GM21825 (cell line): ENCODE data around the gene CPA1.

Source experiments
- ATAC-seq: cut with Tn5 transposase; IDR thresholded peaks from one replicate; pipeline ENCODE4 v1.9.1; 2021; ENCODE audit warnings: mild to moderate bottlenecking, moderate library complexity; ENCODE audit not compliant: unreplicated experiment

CPA1 gene

GRCh38 chr7:130421684-130422083, 41.4 kb downstream of the CPA1 start:
- no peak for ATAC-seq

- no peak for ATAC-seq
Observed at GRCh38 chr7:130423501-130424037, 43.3 kb downstream of the CPA1 start.

- no peak for ATAC-seq
Observed at GRCh38 chr7:130425796-130426195, 45.5 kb downstream of the CPA1 start.

- ATAC-seq: no peak
Observed at GRCh38 chr7:130426564-130426963, 46.3 kb downstream of the CPA1 start.

GRCh38 chr7:130429019-130429418, 48.7 kb downstream of the CPA1 start:
- ATAC-seq: no peak

- ATAC-seq: no peak
Observed at GRCh38 chr7:130430115-130430514, 49.8 kb downstream of the CPA1 start.

GRCh38 chr7:130430841-130431666, 50.8 kb downstream of the CPA1 start:
- no peak for ATAC-seq

- ATAC-seq: no peak
Observed at GRCh38 chr7:130432886-130433285, 52.6 kb downstream of the CPA1 start.

- ATAC-seq: no peak
Observed at GRCh38 chr7:130433301-130433700, 53.0 kb downstream of the CPA1 start.

GRCh38 chr7:130435311-130435854, 55.1 kb downstream of the CPA1 start:
- no peak for ATAC-seq

GRCh38 chr7:130436253-130436652, 56.0 kb downstream of the CPA1 start:
- no peak for ATAC-seq
